ENCODE data around the gene SNX7.
A peak's percentile ranks its signal among the peaks of the same experiment; 100 is the strongest.

SNX7 gene

DNA sequence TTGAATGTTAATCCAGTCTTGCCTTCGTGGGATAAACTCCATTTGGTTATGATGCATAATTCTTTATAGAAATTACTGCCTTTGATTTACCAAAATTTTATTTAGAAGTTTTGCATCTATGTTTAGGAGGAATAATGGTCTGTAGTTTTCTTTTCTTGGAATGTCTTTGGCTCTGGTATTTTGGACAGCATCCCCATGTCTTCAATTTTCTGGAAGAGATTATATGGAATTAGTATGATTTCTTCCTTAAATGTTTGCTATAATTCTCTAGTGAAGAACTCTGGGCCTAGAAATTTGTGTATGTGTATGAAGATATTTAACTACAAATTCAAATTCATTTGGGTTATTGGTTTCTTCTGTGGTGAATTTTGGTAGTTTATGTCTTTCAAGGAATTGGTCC, 92.7 kb downstream of the SNX7 start:
- H3K4me3 ChIP-seq (ENCODE audit: low read depth, low read length) = no peak overlapping the region
- TF ChIP-seq, protein P1, sequence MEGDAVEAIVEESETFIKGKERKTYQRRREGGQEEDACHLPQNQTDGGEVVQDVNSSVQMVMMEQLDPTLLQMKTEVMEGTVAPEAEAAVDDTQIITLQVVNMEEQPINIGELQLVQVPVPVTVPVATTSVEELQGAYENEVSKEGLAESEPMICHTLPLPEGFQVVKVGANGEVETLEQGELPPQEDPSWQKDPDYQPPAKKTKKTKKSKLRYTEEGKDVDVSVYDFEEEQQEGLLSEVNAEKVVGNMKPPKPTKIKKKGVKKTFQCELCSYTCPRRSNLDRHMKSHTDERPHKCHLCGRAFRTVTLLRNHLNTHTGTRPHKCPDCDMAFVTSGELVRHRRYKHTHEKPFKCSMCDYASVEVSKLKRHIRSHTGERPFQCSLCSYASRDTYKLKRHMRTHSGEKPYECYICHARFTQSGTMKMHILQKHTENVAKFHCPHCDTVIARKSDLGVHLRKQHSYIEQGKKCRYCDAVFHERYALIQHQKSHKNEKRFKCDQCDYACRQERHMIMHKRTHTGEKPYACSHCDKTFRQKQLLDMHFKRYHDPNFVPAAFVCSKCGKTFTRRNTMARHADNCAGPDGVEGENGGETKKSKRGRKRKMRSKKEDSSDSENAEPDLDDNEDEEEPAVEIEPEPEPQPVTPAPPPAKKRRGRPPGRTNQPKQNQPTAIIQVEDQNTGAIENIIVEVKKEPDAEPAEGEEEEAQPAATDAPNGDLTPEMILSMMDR (IDR thresholded peaks at IDR 0.05; ENCODE audit: control insufficient read depth, extremely low read depth, insufficient read depth) = no peak
- DNase-seq (ENCODE audit: low read depth) = no peak

DNA sequence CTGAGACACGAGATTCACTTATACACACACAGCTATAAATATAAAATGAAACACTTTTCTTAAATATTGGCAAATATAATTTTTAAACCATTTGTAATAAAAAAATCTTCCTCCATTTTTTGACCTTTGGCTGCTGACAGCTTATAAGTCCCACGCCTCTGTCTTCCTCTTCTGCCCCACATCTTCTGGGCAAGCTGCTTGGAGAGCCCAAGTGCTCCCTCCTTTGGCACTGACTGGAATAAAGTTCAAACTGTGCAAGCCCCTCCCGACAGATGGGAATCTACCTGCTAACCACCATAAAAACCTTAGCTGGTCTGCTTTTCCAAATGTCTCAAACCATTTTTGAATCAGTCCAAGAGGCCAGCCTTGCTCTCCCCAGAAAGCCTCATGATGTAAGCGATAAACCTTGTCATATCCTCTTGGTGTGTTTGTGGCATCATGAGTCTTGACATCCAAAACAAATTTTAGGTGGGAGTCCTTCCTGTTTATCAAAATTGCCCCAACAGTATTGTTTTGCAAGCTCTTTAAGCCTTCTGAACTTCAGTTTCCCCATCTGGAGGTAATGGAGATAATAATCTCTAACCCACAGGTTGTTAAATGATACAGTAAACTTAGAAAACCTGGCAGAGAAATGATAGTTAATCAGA, 99.8 kb downstream of the SNX7 start:
- no peak for DNase-seq (ENCODE audit: low read depth)
- H3K4me3 ChIP-seq (ENCODE audit: low read depth, low read length) = no peak overlapping the region
- TF ChIP-seq, protein P1 (IDR thresholded peaks at IDR 0.05; ENCODE audit: control insufficient read depth, extremely low read depth, insufficient read depth) = peak; percentile 32; the same call in 1 of the 2 replicates

DNA sequence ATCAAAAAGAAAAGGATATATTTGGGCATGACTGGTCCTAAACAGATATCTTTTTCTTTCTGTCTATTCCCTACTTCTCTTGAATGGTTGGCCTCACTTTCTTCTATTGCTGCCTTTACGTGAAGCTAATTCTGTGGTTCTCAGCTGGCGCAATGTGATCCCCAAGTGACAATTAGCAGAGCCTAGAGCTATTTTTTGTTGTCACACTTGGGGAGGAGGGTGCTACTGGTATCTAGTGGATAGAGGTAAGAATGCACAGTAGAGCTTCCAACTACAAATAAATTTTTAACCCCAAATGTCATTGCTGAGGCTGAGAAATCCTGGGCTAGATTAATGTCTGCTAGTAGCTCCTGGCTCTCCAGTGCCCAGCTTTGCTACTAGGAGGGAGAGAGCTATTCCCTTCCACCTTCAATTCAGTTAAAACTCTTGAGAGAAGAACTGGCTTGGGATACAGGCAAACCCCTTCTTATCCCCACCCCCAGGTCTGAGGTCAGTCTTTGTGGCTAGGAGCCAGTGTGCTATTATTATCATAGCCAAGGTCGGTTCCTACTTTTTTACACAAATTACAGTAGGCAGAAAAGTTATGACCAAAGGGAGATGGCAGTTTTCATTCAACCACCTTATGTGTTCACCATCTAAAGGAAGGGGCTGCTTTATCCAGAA, 102.1 kb downstream of the SNX7 start:
- TF ChIP-seq, protein P1 (IDR thresholded peaks at IDR 0.05; ENCODE audit: control insufficient read depth, extremely low read depth, insufficient read depth) = no peak
- DNase-seq (ENCODE audit: low read depth) = no peak
- no peak overlapping the region for H3K4me3 ChIP-seq (ENCODE audit: low read depth, low read length)

DNA sequence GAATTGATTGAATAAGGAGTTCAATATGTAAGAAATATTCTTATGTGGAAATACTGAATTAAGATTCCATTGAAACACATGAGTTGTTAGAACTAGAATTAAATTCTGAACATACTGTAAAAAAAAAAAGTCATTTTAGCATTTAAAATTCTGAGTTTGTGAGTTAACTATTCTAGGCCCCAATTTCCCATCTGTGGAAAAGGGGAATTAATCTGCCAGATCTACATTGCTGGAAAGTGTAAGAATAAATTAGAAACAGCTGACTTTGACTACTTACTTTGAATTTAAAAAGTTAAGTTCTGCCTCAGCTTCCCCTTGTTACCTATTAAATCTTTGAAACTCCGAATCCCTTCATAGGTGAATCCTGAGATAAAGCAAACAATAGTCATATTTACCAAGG, 103.0 kb downstream of the SNX7 start:
- TF ChIP-seq, protein P1 (IDR thresholded peaks at IDR 0.05; ENCODE audit: control insufficient read depth, extremely low read depth, insufficient read depth) = no peak
- no peak for DNase-seq (ENCODE audit: low read depth)
- H3K4me3 ChIP-seq (ENCODE audit: low read depth, low read length) = no peak overlapping the region

DNA sequence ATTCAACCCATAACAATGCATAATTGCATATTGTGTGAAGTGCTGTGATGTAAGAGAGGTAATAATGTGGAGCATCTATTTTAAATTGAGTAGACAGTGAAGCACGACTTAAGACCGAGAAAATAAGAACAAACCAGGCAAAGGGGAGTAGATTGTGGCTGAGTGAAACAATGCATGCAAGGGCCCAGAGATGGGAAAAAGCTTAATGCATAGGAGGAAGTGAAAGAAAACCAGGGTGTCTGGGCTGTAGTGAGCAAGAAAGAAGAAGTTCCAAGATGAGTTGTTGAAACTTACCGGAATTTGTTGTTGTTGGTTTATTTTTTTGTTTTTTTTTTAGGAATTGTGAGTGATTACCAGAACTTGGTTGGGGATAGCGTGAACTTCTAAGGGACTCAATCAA, 104.7 kb downstream of the SNX7 start:
- DNase-seq (ENCODE audit: low read depth) = no peak
- TF ChIP-seq, protein P1 (IDR thresholded peaks at IDR 0.05; ENCODE audit: control insufficient read depth, extremely low read depth, insufficient read depth) = no peak
- H3K4me3 ChIP-seq (ENCODE audit: low read depth, low read length) = no peak overlapping the region

DNA sequence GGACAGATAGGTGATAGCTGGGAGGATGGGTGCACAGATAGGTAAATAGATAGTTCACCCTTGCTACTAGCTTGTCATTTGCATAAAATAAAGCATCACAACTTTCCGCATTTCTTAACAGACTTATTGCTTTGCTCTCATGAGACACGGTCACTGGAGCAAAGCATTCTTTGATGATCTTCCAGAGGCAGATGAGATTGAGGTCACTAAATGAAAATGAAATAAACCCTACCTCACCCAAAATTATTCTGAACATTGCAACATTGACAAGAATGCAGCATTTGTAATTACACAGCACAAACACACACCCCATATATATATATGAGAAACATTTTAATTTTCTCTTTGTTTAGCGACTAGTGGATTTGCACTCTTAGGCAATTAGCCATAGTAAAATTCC, 107.6 kb downstream of the SNX7 start:
- no peak overlapping the region for H3K4me3 ChIP-seq (ENCODE audit: low read depth, low read length)
- no peak for DNase-seq (ENCODE audit: low read depth)
- TF ChIP-seq, protein P1 (IDR thresholded peaks at IDR 0.05; ENCODE audit: control insufficient read depth, extremely low read depth, insufficient read depth) = no peak

DNA sequence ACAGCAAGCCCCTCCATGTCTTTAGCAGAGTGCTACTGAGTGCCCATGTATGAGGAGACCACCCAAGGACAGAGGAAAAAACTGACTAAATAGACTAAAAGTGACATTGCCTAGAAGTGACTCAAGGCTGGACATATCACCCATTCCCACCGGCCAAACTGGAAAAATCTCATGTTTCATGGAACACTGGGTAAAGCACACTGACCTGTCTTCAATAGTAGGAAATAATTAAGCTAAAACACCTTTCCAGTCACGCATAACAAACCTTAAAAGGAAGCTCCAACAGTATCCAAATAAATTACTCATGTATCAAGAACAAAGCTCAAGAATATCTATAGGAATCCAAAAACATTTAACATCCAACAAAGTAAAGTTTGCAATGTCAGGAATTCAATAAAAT, 120.4 kb downstream of the SNX7 start:
- TF ChIP-seq, protein P1 (IDR thresholded peaks at IDR 0.05; ENCODE audit: control insufficient read depth, extremely low read depth, insufficient read depth) = no peak
- no peak for DNase-seq (ENCODE audit: low read depth)
- no peak overlapping the region for H3K4me3 ChIP-seq (ENCODE audit: low read depth, low read length)
